NOMO-1 treated with DMSO at 0.1 percent for 48 hours (cell line): ENCODE measurements around the gene USP34.
"Not testable (repeated sequence)": the region's sequence is repeated elsewhere in the genome, so short reads cannot be mapped to it uniquely, and the experiment has no call there.

Experiments used
- DNase-seq: peaks from one replicate; lab custom pipeline; 2025; ENCODE audit not compliant: unreplicated experiment; lab: John Stamatoyannopoulos, UW

The USP34 gene

GRCh38 chr2:61470965-61471904 lies at the start of gene USP34:
USP34 (minus strand) TSS chr2:61471087; CDS start chr2:61470692, 395 bp downstream.
- DNase-seq, result peak; percentile 96

GRCh38 chr2:61520261-61520660 lies 49.4 kb upstream of the USP34 start:
- no peak for DNase-seq

GRCh38 chr2:61512768-61513398 lies 42.0 kb upstream of the USP34 start:
- no peak for DNase-seq

GRCh38 chr2:61510674-61511671 lies 40.1 kb upstream of the USP34 start:
- no peak for DNase-seq

- no peak for DNase-seq
Observed at GRCh38 chr2:61504949-61505348, 34.1 kb upstream of the USP34 start.

- DNase-seq, result no peak
Observed at GRCh38 chr2:61499060-61499459, 28.2 kb upstream of the USP34 start.

- no peak for DNase-seq
Observed at GRCh38 chr2:61493523-61493942, 22.6 kb upstream of the USP34 start.

- no peak for DNase-seq
Observed at GRCh38 chr2:61492476-61492875, 21.6 kb upstream of the USP34 start.

GRCh38 chr2:61485281-61485680 lies 14.4 kb upstream of the USP34 start:
- no peak for DNase-seq

GRCh38 chr2:61478086-61478485 lies 7.2 kb upstream of the USP34 start:
- DNase-seq, result no peak

GRCh38 chr2:61476929-61477589 lies 6.2 kb upstream of the USP34 start:
- DNase-seq, result not testable (repeated sequence)

GRCh38 chr2:61471905-61472805 lies 1.3 kb upstream of the USP34 start:
- no peak for DNase-seq

- DNase-seq, result peak; percentile 53
Observed at GRCh38 chr2:61470122-61470951, 550 bp downstream of the USP34 start.

- no peak for DNase-seq
Observed at GRCh38 chr2:61469424-61470121, 1.3 kb downstream of the USP34 start.

GRCh38 chr2:61468231-61468630 lies 2.7 kb downstream of the USP34 start:
- not testable (repeated sequence) for DNase-seq

GRCh38 chr2:61465045-61465444 lies 5.8 kb downstream of the USP34 start:
- DNase-seq, result no peak

- no peak for DNase-seq
Observed at GRCh38 chr2:61463769-61464475, 7.0 kb downstream of the USP34 start.
